ENCODE measurements around the gene ING5. TPM values are rescaled to one million over a fixed set of nuclear protein-coding genes. Genes with fewer than 3 reads are reported as not detected.

ING5 gene
- total RNA-seq, 4 donors from 2014 or later: 12.1 to 33.9 (median 27.5) TPM

GRCh38 chr2:241768850-241769249, 67.0 kb downstream of the ING5 start:
- H3K4me1 ChIP-seq: peaks cover 0 to 10% of the 10 kb centered on the region in 2 donors
- ATAC-seq (no peak), DNase-seq (no peak)
- H3K27me3 ChIP-seq: peaks cover 0 to 5% (median 3%) of the 10 kb centered on the region in 3 donors
- in situ Hi-C loops (cut with MboI; ENCODE audit: low sequenced_read_pairs in 4 of 4) (no loop called here), intact Hi-C loops (cut with DNase I; ENCODE audit: low total_unique reads) (no loop called here)
- H3K36me3 ChIP-seq: no peaks in the 10 kb centered on the region
- no peaks in the 10 kb centered on the region for H3K9me3 ChIP-seq
- H3K27ac ChIP-seq: no peak overlapping the region
- H3K4me3 ChIP-seq: no peak overlapping the region
- no peak for TF ChIP-seq CTCF (IDR thresholded peaks at IDR 0.05 in 4 of 5, conservative IDR thresholded peaks at IDR 0.05 in 1 of 5)
- TF ChIP-seq POLR2A (IDR thresholded peaks at IDR 0.05): no peak

GRCh38 chr2:241769819-241770184, 68.0 kb downstream of the ING5 start:
- peaks cover 4 to 8% (median 5%) of the 10 kb centered on the region in 3 donors for H3K27me3 ChIP-seq
- H3K36me3 ChIP-seq: no peaks in the 10 kb centered on the region
- no peak for ATAC-seq
- no peak for DNase-seq
- H3K27ac ChIP-seq: no peak overlapping the region
- no peaks in the 10 kb centered on the region for H3K9me3 ChIP-seq
- TF ChIP-seq CTCF (IDR thresholded peaks at IDR 0.05 in 4 of 5, conservative IDR thresholded peaks at IDR 0.05 in 1 of 5) (no peak), POLR2A (IDR thresholded peaks at IDR 0.05) (no peak)
- intact Hi-C loops (cut with DNase I; ENCODE audit: low total_unique reads) (no loop called here), in situ Hi-C loops (cut with MboI; ENCODE audit: low sequenced_read_pairs in 4 of 4) (no loop called here)
- H3K4me3 ChIP-seq: no peak overlapping the region
- peaks cover 0 to 10% of the 10 kb centered on the region in 2 donors for H3K4me1 ChIP-seq

GRCh38 chr2:241770185-241770935, 68.5 kb downstream of the ING5 start:
- Histone ChIP-seq H3K27ac (no peak overlapping the region), H3K36me3 (no peaks in the 10 kb centered on the region), H3K27me3 (peaks cover 6 to 10% (median 9%) of the 10 kb centered on the region in 3 donors), H3K9me3 (no peaks in the 10 kb centered on the region), H3K4me3 (no peak overlapping the region), H3K4me1 (peaks cover 0 to 10% of the 10 kb centered on the region in 2 donors)
- DNase-seq (no peak), ATAC-seq (no peak)
- no peak for TF ChIP-seq CTCF (IDR thresholded peaks at IDR 0.05 in 4 of 5, conservative IDR thresholded peaks at IDR 0.05 in 1 of 5)
- TF ChIP-seq POLR2A (IDR thresholded peaks at IDR 0.05): no peak
- intact Hi-C loops (cut with DNase I; ENCODE audit: low total_unique reads): no loop called here
- in situ Hi-C loops (cut with MboI; ENCODE audit: low sequenced_read_pairs in 4 of 4): no loop called here

- intact Hi-C loops (cut with DNase I; ENCODE audit: low total_unique reads) (no loop called here), in situ Hi-C loops (cut with MboI; ENCODE audit: low sequenced_read_pairs in 4 of 4) (no loop called here)
- TF ChIP-seq POLR2A (IDR thresholded peaks at IDR 0.05): no peak
- TF ChIP-seq CTCF (IDR thresholded peaks at IDR 0.05 in 4 of 5, conservative IDR thresholded peaks at IDR 0.05 in 1 of 5): no peak
- Histone ChIP-seq H3K36me3 (no peaks in the 10 kb centered on the region), H3K27ac (no peak overlapping the region), H3K27me3 (peaks cover 10 to 12% (median 11%) of the 10 kb centered on the region in 3 donors), H3K4me3 (no peak overlapping the region), H3K9me3 (no peaks in the 10 kb centered on the region), H3K4me1 (peaks cover 0 to 10% of the 10 kb centered on the region in 2 donors)
- ATAC-seq: no peak
- DNase-seq: no peak
Observed at GRCh38 chr2:241770936-241771285, 69.1 kb downstream of the ING5 start.

All from gastrocnemius medialis (tissue), 4 donors.